Thoracic aorta (tissue), 2 donors: ENCODE results near the gene GNGT2. TPM values are rescaled to one million over a fixed set of nuclear protein-coding genes. Genes with fewer than 3 reads are reported as not detected.
A peak's percentile ranks its signal among the peaks of the same experiment; 100 is the strongest.

Source experiments
- ATAC-seq: fragments of 150-250 bp; one replicate; pipeline ENCODE4 v1.8.0; 2017; ENCODE audit warnings: low read depth; ENCODE audit not compliant: insufficient number of reproducible peaks, low FRiP score
- DNase-seq: peaks from one replicate; pipeline ENCODE4 v3.0.0-alpha.2; 2020; ENCODE audit warnings: low spot score
- H3K27ac ChIP-seq, 2 donors: fragments of 200-600 bp; sonication (generic); 1 replicate in 1 of 2; 2 replicates in 1 of 2; pipeline ENCODE4 v1.5.1; 2016; ENCODE audit warnings: mild to moderate bottlenecking in 2 of 2, moderate library complexity in 2 of 2
- H3K27me3 ChIP-seq: fragments of 200-600 bp; sonication (generic); replicated peaks from 2 replicates; pipeline ENCODE4 v1.6.0; 2016; ENCODE audit warnings: mild to moderate bottlenecking; ENCODE audit not compliant: insufficient read depth
- H3K36me3 ChIP-seq: fragments of 200-600 bp; sonication (generic); one replicate; pipeline ENCODE4 v1.5.1; 2016
- H3K4me1 ChIP-seq, 2 donors: fragments of 200-600 bp; sonication (generic); 1 replicate in 1 of 2; 2 replicates in 1 of 2; pipeline versions ENCODE4 v1.5.1 to v1.6.0; 2016; ENCODE audit warnings: low read depth in 2 of 2, mild to moderate bottlenecking in 1 of 2; ENCODE audit not compliant: control insufficient read depth in 1 of 2
- H3K4me3 ChIP-seq: fragments of 200-600 bp; sonication (generic); 2 replicates; pipeline ENCODE4 v1.5.1; 2016; ENCODE audit warnings: mild to moderate bottlenecking
- H3K9me3 ChIP-seq: fragments of 200-600 bp; sonication (generic); 2 replicates; pipeline ENCODE4 v1.5.1; 2016
- total RNA-seq, 2 donors: library from RNA; depleted of rRNA; stranded (reverse); fragments of >200 nt; gene quantifications; one replicate each; pipeline versions ENCODE4 v1.1.0 to v1.2.3, GENCODE V29; 2016
- TF ChIP-seq, protein P1 (sequence below): fragments of 200-600 bp; sonication (generic); IDR thresholded peaks from one replicate; pipeline ENCODE4 v1.5.1; 2019; ENCODE audit warnings: antibody characterized with exemption

Gene GNGT2
- total RNA-seq, 2 donors from 2014 or later, result 3.1 TPM; not detected in 1

- H3K27me3 ChIP-seq, result no peaks in the 10 kb centered on the region
- no peaks in the 10 kb centered on the region for H3K36me3 ChIP-seq
- H3K9me3 ChIP-seq, result no peaks in the 10 kb centered on the region
- no peak overlapping the region for H3K4me3 ChIP-seq
- TF ChIP-seq, protein P1, sequence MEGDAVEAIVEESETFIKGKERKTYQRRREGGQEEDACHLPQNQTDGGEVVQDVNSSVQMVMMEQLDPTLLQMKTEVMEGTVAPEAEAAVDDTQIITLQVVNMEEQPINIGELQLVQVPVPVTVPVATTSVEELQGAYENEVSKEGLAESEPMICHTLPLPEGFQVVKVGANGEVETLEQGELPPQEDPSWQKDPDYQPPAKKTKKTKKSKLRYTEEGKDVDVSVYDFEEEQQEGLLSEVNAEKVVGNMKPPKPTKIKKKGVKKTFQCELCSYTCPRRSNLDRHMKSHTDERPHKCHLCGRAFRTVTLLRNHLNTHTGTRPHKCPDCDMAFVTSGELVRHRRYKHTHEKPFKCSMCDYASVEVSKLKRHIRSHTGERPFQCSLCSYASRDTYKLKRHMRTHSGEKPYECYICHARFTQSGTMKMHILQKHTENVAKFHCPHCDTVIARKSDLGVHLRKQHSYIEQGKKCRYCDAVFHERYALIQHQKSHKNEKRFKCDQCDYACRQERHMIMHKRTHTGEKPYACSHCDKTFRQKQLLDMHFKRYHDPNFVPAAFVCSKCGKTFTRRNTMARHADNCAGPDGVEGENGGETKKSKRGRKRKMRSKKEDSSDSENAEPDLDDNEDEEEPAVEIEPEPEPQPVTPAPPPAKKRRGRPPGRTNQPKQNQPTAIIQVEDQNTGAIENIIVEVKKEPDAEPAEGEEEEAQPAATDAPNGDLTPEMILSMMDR, result no peak
- H3K27ac ChIP-seq, result no peak overlapping the region
- DNase-seq (no peak), ATAC-seq (no peak)
- H3K4me1 ChIP-seq, result no peaks in the 10 kb centered on the region
These were observed 13.9 kb downstream of the GNGT2 start for GRCh38 chr17:49196520-49196919.

DNA sequence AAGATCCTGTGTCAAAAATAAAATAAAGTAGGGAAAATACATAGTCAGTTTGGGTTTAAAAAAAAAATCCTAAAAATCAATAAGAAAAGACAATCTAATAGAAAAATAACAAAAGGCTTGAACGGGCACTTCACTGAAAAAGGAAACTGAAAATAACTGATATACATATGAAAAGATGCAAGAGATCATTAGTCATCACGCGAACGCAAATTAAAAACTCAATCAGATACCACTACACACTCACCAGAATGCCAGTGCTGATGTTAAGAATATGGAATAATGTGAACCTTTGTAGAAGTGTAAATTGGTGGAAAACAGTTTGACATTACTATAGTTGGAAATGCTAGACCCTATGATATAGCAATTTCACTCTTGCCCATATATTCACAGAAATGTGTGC lies 14.6 kb downstream of the GNGT2 start:
- no peak overlapping the region for H3K27ac ChIP-seq
- H3K4me1 ChIP-seq, result no peaks in the 10 kb centered on the region
- TF ChIP-seq, protein P1, result no peak
- no peaks in the 10 kb centered on the region for H3K27me3 ChIP-seq
- no peaks in the 10 kb centered on the region for H3K36me3 ChIP-seq
- H3K9me3 ChIP-seq, result no peaks in the 10 kb centered on the region
- ATAC-seq, result no peak
- H3K4me3 ChIP-seq, result no peak overlapping the region
- DNase-seq, result no peak

DNA sequence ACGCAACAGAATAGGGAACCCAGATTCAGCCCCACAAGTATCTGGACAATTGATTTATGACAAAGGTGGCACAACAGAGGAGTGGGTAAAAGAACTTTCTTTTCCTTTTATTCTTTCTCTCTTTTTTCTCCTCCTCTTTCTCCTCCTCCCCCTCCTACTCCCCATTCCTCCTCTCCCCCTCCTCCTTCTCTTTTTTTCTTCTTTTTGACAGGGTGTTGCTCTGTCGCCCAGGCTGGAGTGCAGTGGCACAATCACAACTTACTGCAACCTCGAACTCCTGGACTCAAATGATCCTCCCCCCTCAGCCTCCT lies 16.1 kb downstream of the GNGT2 start:
- no peaks in the 10 kb centered on the region for H3K9me3 ChIP-seq
- no peaks in the 10 kb centered on the region for H3K27me3 ChIP-seq
- TF ChIP-seq, protein P1, result no peak
- DNase-seq (no peak), ATAC-seq (no peak)
- peak overlapping the region; percentile 89 for H3K4me3 ChIP-seq
- no peak overlapping the region for H3K27ac ChIP-seq
- H3K4me1 ChIP-seq, result no peaks in the 10 kb centered on the region
- H3K36me3 ChIP-seq, result no peaks in the 10 kb centered on the region

- no peaks in the 10 kb centered on the region for H3K36me3 ChIP-seq
- H3K4me3 ChIP-seq, result peak overlapping the region; percentile 89
- no peaks in the 10 kb centered on the region for H3K27me3 ChIP-seq
- DNase-seq, result no peak
- TF ChIP-seq, protein P1, result no peak
- no peaks in the 10 kb centered on the region for H3K4me1 ChIP-seq
- peak overlapping the region; percentile 93 to 99 for H3K27ac ChIP-seq
- no peak for ATAC-seq
- no peaks in the 10 kb centered on the region for H3K9me3 ChIP-seq
These were observed 16.7 kb downstream of the GNGT2 start for GRCh38 chr17:49193513-49194296.

- TF ChIP-seq, protein P1, result peak; percentile 16
- no peaks in the 10 kb centered on the region for H3K36me3 ChIP-seq
- no peaks in the 10 kb centered on the region for H3K27me3 ChIP-seq
These were observed 18.2 kb downstream of the GNGT2 start for GRCh38 chr17:49191917-49192741.

More at GRCh38 chr17:49191917-49192741, 18.2 kb downstream of the GNGT2 start:
- no peaks in the 10 kb centered on the region for H3K9me3 ChIP-seq
- H3K27ac ChIP-seq, result peak overlapping the region; percentile 93 to 99
- no peaks in the 10 kb centered on the region for H3K4me1 ChIP-seq
- peak overlapping the region; percentile 89 for H3K4me3 ChIP-seq
- DNase-seq, result peak; percentile 69
- peak; percentile 88 for ATAC-seq
